ENCODE data around the gene FGL2. TPM values are rescaled to one million over a fixed set of nuclear protein-coding genes. Genes with fewer than 3 reads are reported as not detected.

Gene FGL2
- total RNA-seq, 1 experiment from 2014 or later: not detected

DNA sequence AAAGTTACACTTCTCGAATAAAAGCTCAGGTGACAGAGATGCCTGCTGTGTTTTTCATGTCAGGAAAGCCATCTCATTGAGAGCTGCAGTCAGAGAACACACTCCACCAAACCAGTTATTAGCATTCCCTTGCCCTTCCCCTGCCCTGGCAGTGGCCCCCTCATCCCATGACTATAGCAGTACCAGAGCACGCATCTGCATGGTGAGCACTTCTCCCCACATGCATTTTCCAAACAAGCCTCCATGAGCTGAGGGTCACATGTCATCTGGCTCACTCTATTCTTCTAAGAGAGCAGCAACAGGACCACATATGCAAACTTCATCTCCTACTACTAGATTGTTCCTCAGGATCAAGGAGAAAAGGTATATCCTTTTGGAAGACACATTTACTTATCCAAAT lies 42.4 kb upstream of the FGL2 start:
- H3K9me2 ChIP-seq (replicated peaks; ENCODE audit: low read length): no peaks in the 10 kb centered on the region
- no peak for TF ChIP-seq EZH2 (IDR thresholded peaks at IDR 0.05; ENCODE audit: low read length, unreplicated experiment)
- no peak overlapping the region for H3K27ac ChIP-seq (ENCODE audit: low read length)
- ATAC-seq (no peak), DNase-seq (no peak)
- no peaks in the 10 kb centered on the region for H3K79me2 ChIP-seq (ENCODE audit: low read length)
- no peaks in the 10 kb centered on the region for H3F3A ChIP-seq (ENCODE audit: low read length, unreplicated experiment)
- no peaks in the 10 kb centered on the region for H4K20me1 ChIP-seq (ENCODE audit: low read length)
- H3K4me3 ChIP-seq (ENCODE audit: low read length): no peak overlapping the region
- H2AFZ ChIP-seq (ENCODE audit: low read length): no peak overlapping the region
- H3K9me3 ChIP-seq (ENCODE audit: low read length): no peaks in the 10 kb centered on the region
- no peaks in the 10 kb centered on the region for H3K27me3 ChIP-seq (ENCODE audit: low read length)
- CTCF ChIA-PET: no interaction called here
- intact Hi-C loops (cut with micrococcal nuclease): no loop called here
- no peaks in the 10 kb centered on the region; the same call in 1 of the 2 replicates for H3K4me1 ChIP-seq (ENCODE audit: insufficient read depth, low read length)
- H3K36me3 ChIP-seq (ENCODE audit: low read depth, low read length): no peaks in the 10 kb centered on the region
- POLR2A ChIA-PET (ENCODE audit: unreplicated experiment): no interaction called here
- H3K9ac ChIP-seq (ENCODE audit: low read length): no peak overlapping the region
- no peak overlapping the region for H3K4me2 ChIP-seq (ENCODE audit: low read length)
- no TSS peak for BruUV-seq (replicated peaks)

DNA sequence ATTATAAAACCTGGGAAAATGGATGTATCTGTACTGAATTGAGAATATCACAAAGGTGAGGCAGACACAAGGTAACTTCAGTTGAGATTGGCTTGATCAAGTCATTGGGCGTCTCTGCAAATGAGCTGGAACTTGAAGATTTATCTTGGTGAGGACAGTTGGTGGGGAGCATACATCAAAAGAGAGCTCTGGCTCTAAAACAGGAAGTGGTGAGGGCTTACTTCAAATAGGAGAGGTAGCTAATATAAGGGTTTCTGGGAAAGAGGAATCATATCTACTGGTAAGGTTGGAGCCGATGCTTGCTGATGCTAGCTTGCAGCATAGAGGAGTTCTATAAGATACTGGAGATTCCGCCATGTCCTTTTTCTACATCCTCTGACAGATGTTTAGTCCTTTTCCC lies 39.9 kb upstream of the FGL2 start:
- TF ChIP-seq EZH2 (IDR thresholded peaks at IDR 0.05; ENCODE audit: low read length, unreplicated experiment) (no peak), CTCF (conservative IDR thresholded peaks at IDR 0.05; ENCODE audit: low read depth, low read length) (no peak), EZH2phosphoT487 (IDR thresholded peaks at IDR 0.05; ENCODE audit: borderline replicate concordance, low read length) (no peak)
- Histone ChIP-seq H3F3A (ENCODE audit: low read length, unreplicated experiment) (no peaks in the 10 kb centered on the region), H3K4me3 (ENCODE audit: low read length) (no peak overlapping the region), H3K27me3 (ENCODE audit: low read length) (no peaks in the 10 kb centered on the region), H3K4me1 (ENCODE audit: insufficient read depth, low read length) (no peaks in the 10 kb centered on the region; the same call in 1 of the 2 replicates), H3K9me2 (replicated peaks; ENCODE audit: low read length) (no peaks in the 10 kb centered on the region), H3K36me3 (ENCODE audit: low read depth, low read length) (no peaks in the 10 kb centered on the region), H4K20me1 (ENCODE audit: low read length) (no peaks in the 10 kb centered on the region), H3K27ac (ENCODE audit: low read length) (no peak overlapping the region), H3K79me2 (ENCODE audit: low read length) (no peaks in the 10 kb centered on the region), H3K9ac (ENCODE audit: low read length) (no peak overlapping the region), H2AFZ (ENCODE audit: low read length) (no peak overlapping the region), H3K9me3 (ENCODE audit: low read length) (no peaks in the 10 kb centered on the region), H3K4me2 (ENCODE audit: low read length) (no peak overlapping the region)
- POLR2A ChIA-PET (ENCODE audit: unreplicated experiment): no interaction called here
- intact Hi-C loops (cut with micrococcal nuclease): no loop called here
- DNase-seq: no peak
- CTCF ChIA-PET: no interaction called here
- BruUV-seq (replicated peaks): no TSS peak
- ATAC-seq: no peak

- intact Hi-C loops (cut with micrococcal nuclease): no loop called here
Measured at GRCh38 chr7:77238703-77239136, 39.1 kb upstream of the FGL2 start.

More at GRCh38 chr7:77238703-77239136, 39.1 kb upstream of the FGL2 start:
- POLR2A ChIA-PET (ENCODE audit: unreplicated experiment): no interaction called here
- no peak overlapping the region for H3K4me2 ChIP-seq (ENCODE audit: low read length)
- DNase-seq (no peak), ATAC-seq (no peak)
- H3K9me2 ChIP-seq (replicated peaks; ENCODE audit: low read length): no peaks in the 10 kb centered on the region
- no peaks in the 10 kb centered on the region for H4K20me1 ChIP-seq (ENCODE audit: low read length)
- H3F3A ChIP-seq (ENCODE audit: low read length, unreplicated experiment): no peaks in the 10 kb centered on the region
- no peaks in the 10 kb centered on the region for H3K27me3 ChIP-seq (ENCODE audit: low read length)
- no TSS peak for BruUV-seq (replicated peaks)
- CTCF ChIA-PET: no interaction called here
- H3K4me1 ChIP-seq (ENCODE audit: insufficient read depth, low read length): no peaks in the 10 kb centered on the region
- no peak overlapping the region for H3K4me3 ChIP-seq (ENCODE audit: low read length)
- H3K27ac ChIP-seq (ENCODE audit: low read length): no peak overlapping the region
- no peak overlapping the region for H3K9ac ChIP-seq (ENCODE audit: low read length)
- no peak overlapping the region for H2AFZ ChIP-seq (ENCODE audit: low read length)
- H3K36me3 ChIP-seq (ENCODE audit: low read depth, low read length): no peaks in the 10 kb centered on the region
- no peaks in the 10 kb centered on the region for H3K79me2 ChIP-seq (ENCODE audit: low read length)
- no peaks in the 10 kb centered on the region for H3K9me3 ChIP-seq (ENCODE audit: low read length)
- no peak for TF ChIP-seq EZH2 (IDR thresholded peaks at IDR 0.05; ENCODE audit: low read length, unreplicated experiment)
- no peak for TF ChIP-seq EZH2phosphoT487 (IDR thresholded peaks at IDR 0.05; ENCODE audit: borderline replicate concordance, low read length)
- TF ChIP-seq CTCF (conservative IDR thresholded peaks at IDR 0.05; ENCODE audit: low read depth, low read length): no peak
